A549 (cell line): ENCODE measurements around the gene ABI3BP. TPM values are rescaled to one million over a fixed set of nuclear protein-coding genes. Genes with fewer than 3 reads are reported as not detected.

Source experiments
- ATAC-seq, 2 experiments: fragments of 200-7000 bp in 1 of 2; fragments of >200 bp in 1 of 2; cut with Nextera tagmentation in 1 of 2; cut with Tn5 transposase in 1 of 2; 3 replicates each; pipeline versions ENCODE4 v1.8.0 to v1.9.1; 2018 to 2020; ENCODE audit warnings: mild to moderate bottlenecking in 1 of 2, moderate library complexity in 1 of 2
- CTCF ChIA-PET: fragments of 300-600 bp; sonication (Branson Sonifier 250); formaldehyde crosslinking; extraction: SDS; loops from one replicate; lab custom pipeline; 2021; ENCODE audit warnings: antibody characterized with exemption, inconsistent platforms; lab: Yijun Ruan, JAX
- POLR2A ChIA-PET: fragments of 350-600 bp; formaldehyde crosslinking; extraction: SDS; loops from one replicate; lab custom pipeline; 2021; ENCODE audit warnings: antibody characterized with exemption, inconsistent platforms; lab: Yijun Ruan, JAX
- DNase-seq, 2 experiments: peaks; one replicate each; pipeline versions ENCODE4 v3.0.0 to v3.0.0-alpha.2; 2011 to 2016; ENCODE audit warnings: low read depth in 1 of 2, low spot score in 1 of 2
- FAIRE-seq: peaks from 2 replicates; lab custom pipeline; 2011; peaks lifted over from hg19 to GRCh38; lab: Jason Lieb, UNC
- H3K27ac ChIP-seq, 2 experiments: fragments of >200 bp; sonication (Bioruptor Twin); formaldehyde crosslinking; 3 replicates each; pipeline ENCODE4 v1.5.1; 2016 to 2017
- H3K4me1 ChIP-seq: fragments of >200 bp; sonication (Bioruptor Twin); formaldehyde crosslinking; 3 replicates; pipeline ENCODE4 v1.6.1; 2016
- H3K4me2 ChIP-seq: fragments of >200 bp; sonication (Bioruptor Twin); formaldehyde crosslinking; 3 replicates; pipeline ENCODE4 v1.6.1; 2016
- H3K4me3 ChIP-seq: fragments of >200 bp; sonication (Bioruptor Twin); formaldehyde crosslinking; 3 replicates; pipeline ENCODE4 v1.5.1; 2016
- H3K9me3 ChIP-seq: fragments of >200 bp; sonication (Bioruptor Twin); formaldehyde crosslinking; 3 replicates; pipeline ENCODE4 v1.6.1; 2016
- BHLHE40 ChIP-seq: IDR thresholded peaks from 2 replicates; pipeline ENCODE4 v1.6.1; 2012; ENCODE audit warnings: low read depth, low read length, inconsistent platforms
- CBX8 ChIP-seq: fragments of 200-600 bp; sonication (generic); IDR thresholded peaks from 2 replicates; pipeline ENCODE4 v1.6.1; 2016
- CEBPB ChIP-seq, 2 experiments: fragments of >200 bp in 1 of 2; sonication (Bioruptor Twin) in 1 of 2; formaldehyde crosslinking in 1 of 2; IDR thresholded peaks; 2 replicates each; pipeline ENCODE4 v1.6.1; 2012 to 2016
- CHD2 ChIP-seq: fragments of 150-350 bp; IDR thresholded peaks from 2 replicates; pipeline ENCODE4 v1.6.1; 2014; ENCODE audit warnings: low read length; ENCODE audit not compliant: partially characterized antibody
- CHD4 ChIP-seq: fragments of 200-600 bp; sonication (generic); IDR thresholded peaks from 2 replicates; pipeline ENCODE4 v1.6.1; 2016; ENCODE audit warnings: antibody characterized with exemption, mild to moderate bottlenecking, borderline replicate concordance
- EHMT2 ChIP-seq: fragments of 200-600 bp; sonication (generic); IDR thresholded peaks from 2 replicates; pipeline ENCODE4 v1.6.1; 2016; ENCODE audit warnings: antibody characterized with exemption, low read depth, mild to moderate bottlenecking, moderate library complexity
- FOXS1 ChIP-seq: fragments of 250-450 bp; sonication (Bioruptor Pico); IDR thresholded peaks from 2 replicates; pipeline ENCODE4 v1.5.0; 2020; ENCODE audit warnings: mild to moderate bottlenecking, moderate library complexity
- GATA3 ChIP-seq: IDR thresholded peaks from 2 replicates; pipeline ENCODE4 v1.6.1; 2012; ENCODE audit warnings: borderline replicate concordance
- HDAC2 ChIP-seq: fragments of 200-600 bp; sonication (generic); IDR thresholded peaks from 2 replicates; pipeline ENCODE4 v1.6.1; 2016
- HEYL ChIP-seq: fragments of 250-450 bp; sonication (Bioruptor Pico); IDR thresholded peaks from 2 replicates; pipeline ENCODE4 v1.8.0; 2021; ENCODE audit warnings: mild to moderate bottlenecking, moderate library complexity
- HOXB13 ChIP-seq: fragments of 250-450 bp; sonication (Bioruptor Pico); IDR thresholded peaks from 2 replicates; pipeline ENCODE4 v1.5.0; 2020; ENCODE audit warnings: low read depth, mild to moderate bottlenecking, moderate library complexity
- JUN ChIP-seq, 2 experiments: fragments of >200 bp; sonication (Bioruptor Twin); formaldehyde crosslinking; IDR thresholded peaks; 2 replicates in 1 of 2; 3 replicates in 1 of 2; pipeline ENCODE4 v1.6.1; 2016 to 2017
- MAFK ChIP-seq: fragments of 450-650 bp; IDR thresholded peaks from 2 replicates; pipeline ENCODE4 v1.6.1; 2014; ENCODE audit not compliant: partially characterized antibody
- MAZ ChIP-seq: fragments of 150-350 bp; IDR thresholded peaks from 2 replicates; pipeline ENCODE4 v1.6.1; 2014; ENCODE audit warnings: antibody characterized with exemption, low read depth, low read length, borderline replicate concordance
- PHF8 ChIP-seq: fragments of 200-600 bp; sonication (generic); IDR thresholded peaks from 2 replicates; pipeline ENCODE4 v1.6.1; 2016; ENCODE audit warnings: low read depth, mild to moderate bottlenecking, antibody characterized with exemption, moderate library complexity, borderline replicate concordance
- RARB ChIP-seq: fragments of 250-450 bp; sonication (Bioruptor Pico); IDR thresholded peaks from 2 replicates; pipeline ENCODE4 v1.8.0; 2021; ENCODE audit warnings: mild to moderate bottlenecking, moderate library complexity
- RFX5 ChIP-seq: fragments of 450-650 bp; IDR thresholded peaks from 2 replicates; pipeline ENCODE4 v1.7.1; 2014; ENCODE audit warnings: antibody characterized with exemption, mild to moderate bottlenecking, moderate library complexity
- SMC3 ChIP-seq: fragments of >200 bp; sonication (Bioruptor Twin); formaldehyde crosslinking; IDR thresholded peaks from 3 replicates; pipeline ENCODE4 v1.6.1; 2018; ENCODE audit warnings: inconsistent platforms
- SREBF2 ChIP-seq: fragments of 450-650 bp; IDR thresholded peaks from 2 replicates; pipeline ENCODE4 v1.6.1; 2014; ENCODE audit warnings: mild to moderate bottlenecking, moderate library complexity
- TP53 ChIP-seq: fragments of 250-450 bp; sonication (Bioruptor Pico); IDR thresholded peaks from 2 replicates; pipeline ENCODE4 v1.5.0; 2021; ENCODE audit warnings: mild to moderate bottlenecking, moderate library complexity
- ZNF302 ChIP-seq: fragments of 250-450 bp; sonication (Bioruptor Pico); IDR thresholded peaks from 2 replicates; pipeline ENCODE4 v1.9.0; 2021; ENCODE audit warnings: inconsistent platforms, mild to moderate bottlenecking, moderate library complexity
- ZSCAN20 ChIP-seq: fragments of 250-450 bp; sonication (Bioruptor Pico); IDR thresholded peaks from 2 replicates; pipeline ENCODE4 v1.8.0; 2022; ENCODE audit warnings: mild to moderate bottlenecking, moderate library complexity
- WGBS: methylation state at CpG from one replicate; pipeline ENCODE4 v1.1.6; 2017; ENCODE audit errors: missing lambda C conversion rate; 5-methylcytosine and 5-hydroxymethylcytosine counted together
- polyA plus RNA-seq, 4 experiments: library from polyadenylated mRNA; depleted of rRNA in 3 of 4; stranded (reverse); fragments of >200 nt; fragmentation: RNase III in 1 of 4; extraction: RNeasy Plus Mini Kit Qiagen cat#74134 plus additional on column Dnase treatment in 1 of 4; gene quantifications; 2 replicates in 3 of 4; 3 replicates in 1 of 4; pipeline ENCODE4 v1.2.3, GENCODE V29; 2011 to 2017
- TF ChIP-seq, protein P1 (sequence below): fragments of >200 bp; sonication (Bioruptor Twin); formaldehyde crosslinking; IDR thresholded peaks from 3 replicates; pipeline ENCODE4 v1.6.1; 2016
- TF ChIP-seq, protein P2 (sequence below): fragments of 250-450 bp; sonication (Bioruptor Pico); IDR thresholded peaks from 2 replicates; pipeline ENCODE4 v1.5.0; 2020; ENCODE audit warnings: low read depth, mild to moderate bottlenecking, moderate library complexity
- TF ChIP-seq, protein P3 (sequence below): IDR thresholded peaks from 2 replicates; pipeline ENCODE4 v1.6.1; 2012
- TF ChIP-seq, protein P4 (sequence below): IDR thresholded peaks from 2 replicates; pipeline ENCODE4 v1.6.1; 2012; ENCODE audit warnings: low read depth, borderline replicate concordance
- TF ChIP-seq, protein P5 (sequence below): fragments of >200 bp; sonication (Bioruptor Twin); formaldehyde crosslinking; IDR thresholded peaks from 3 replicates; pipeline ENCODE4 v1.5.1; 2016
- TF ChIP-seq, protein P6 (sequence below): IDR thresholded peaks from 2 replicates; pipeline ENCODE4 v1.6.1; 2012
- TF ChIP-seq, protein P7 (sequence below): fragments of >200 bp; sonication (Bioruptor Twin); formaldehyde crosslinking; IDR thresholded peaks from 2 replicates; pipeline ENCODE4 v1.6.1; 2016

ABI3BP gene
- polyA plus RNA-seq, 2 of the 4 experiments (the other 2 are of a cell fraction) = 1.3 to 1.8 TPM

DNA sequence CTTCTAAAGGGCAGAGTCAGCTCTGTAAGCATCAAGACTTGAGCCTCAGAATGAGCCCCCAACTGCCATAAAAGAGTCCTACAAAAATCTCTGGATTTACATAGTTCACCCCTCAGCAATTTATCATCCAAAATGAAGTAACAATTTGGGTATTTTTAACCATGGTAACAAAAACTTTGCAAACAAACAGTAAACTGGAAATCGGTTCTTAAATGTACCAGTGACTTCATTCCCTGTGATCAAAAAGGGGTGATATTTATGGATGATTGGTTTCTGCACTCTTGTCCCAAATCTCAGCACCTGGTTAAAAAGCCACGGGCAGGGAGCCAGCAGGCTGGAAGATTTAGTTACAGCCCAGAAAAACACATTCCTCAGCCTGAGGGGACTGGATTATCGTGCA is 210.3 kb downstream of the ABI3BP start:
- no peak overlapping the region for H3K4me2 ChIP-seq
- TF ChIP-seq MAZ = no peak
- H3K4me3 ChIP-seq = no peak overlapping the region
- ChIA-PET CTCF (interaction anchor here (1.3 kb wide), 1 partner anchor 413 kb away, joined by 4 read pairs; no protein-coding TSS in a partner anchor), POLR2A (no interaction called here)
- DNase-seq (no peak), ATAC-seq (no peak), FAIRE-seq (no peak)
- no peaks in the 10 kb centered on the region for H3K4me1 ChIP-seq
- H3K27ac ChIP-seq = no peak overlapping the region
- 42% methylated on average over 3 of the region's 3 CpGs for WGBS
- H3K9me3 ChIP-seq = peaks cover 19% of the 10 kb centered on the region; the same call in 2 of the 3 replicates

DNA sequence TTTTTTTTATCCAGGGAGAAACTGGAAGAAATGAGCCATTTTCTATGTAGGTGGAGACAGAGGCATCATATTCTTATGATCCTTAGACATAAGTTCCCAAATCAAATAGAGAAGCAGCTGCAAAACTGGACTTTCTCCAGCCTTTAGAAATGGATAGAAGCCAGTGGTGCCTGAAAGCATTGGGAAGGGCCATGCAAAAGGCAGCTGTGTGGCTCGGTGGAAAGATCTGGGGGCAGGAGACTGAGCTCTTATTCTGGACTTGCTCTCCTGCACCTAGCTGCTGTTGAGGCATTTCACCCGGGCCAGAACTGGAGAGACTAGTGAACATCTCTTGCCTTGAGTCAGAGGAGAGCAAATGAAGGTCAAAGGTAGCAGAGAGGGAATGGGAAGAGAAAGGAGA is 210.9 kb downstream of the ABI3BP start:
- ATAC-seq = no peak
- TF ChIP-seq PHF8 (no peak), RARB (CRISPR knock-in tag) (no peak), FOXS1 (no peak), JUN (IDR thresholded peaks at IDR 0.05) (no peak), SREBF2 (no peak), SMC3 (no peak), GATA3 (no peak), RFX5 (no peak), CEBPB (IDR thresholded peaks at IDR 0.05) (no peak), BHLHE40 (no peak), HDAC2 (no peak), CBX8 (no peak), CHD2 (no peak), CHD4 (no peak), EHMT2 (no peak), HOXB13 (CRISPR knock-in tag) (no peak)
- TF ChIP-seq, protein P1, sequence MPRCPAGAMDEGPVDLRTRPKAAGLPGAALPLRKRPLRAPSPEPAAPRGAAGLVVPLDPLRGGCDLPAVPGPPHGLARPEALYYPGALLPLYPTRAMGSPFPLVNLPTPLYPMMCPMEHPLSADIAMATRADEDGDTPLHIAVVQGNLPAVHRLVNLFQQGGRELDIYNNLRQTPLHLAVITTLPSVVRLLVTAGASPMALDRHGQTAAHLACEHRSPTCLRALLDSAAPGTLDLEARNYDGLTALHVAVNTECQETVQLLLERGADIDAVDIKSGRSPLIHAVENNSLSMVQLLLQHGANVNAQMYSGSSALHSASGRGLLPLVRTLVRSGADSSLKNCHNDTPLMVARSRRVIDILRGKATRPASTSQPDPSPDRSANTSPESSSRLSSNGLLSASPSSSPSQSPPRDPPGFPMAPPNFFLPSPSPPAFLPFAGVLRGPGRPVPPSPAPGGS = no peak
- TF ChIP-seq, protein P2, sequence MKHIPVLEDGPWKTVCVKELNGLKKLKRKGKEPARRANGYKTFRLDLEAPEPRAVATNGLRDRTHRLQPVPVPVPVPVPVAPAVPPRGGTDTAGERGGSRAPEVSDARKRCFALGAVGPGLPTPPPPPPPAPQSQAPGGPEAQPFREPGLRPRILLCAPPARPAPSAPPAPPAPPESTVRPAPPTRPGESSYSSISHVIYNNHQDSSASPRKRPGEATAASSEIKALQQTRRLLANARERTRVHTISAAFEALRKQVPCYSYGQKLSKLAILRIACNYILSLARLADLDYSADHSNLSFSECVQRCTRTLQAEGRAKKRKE (CRISPR knock-in tag) = no peak
- TF ChIP-seq, protein P3, sequence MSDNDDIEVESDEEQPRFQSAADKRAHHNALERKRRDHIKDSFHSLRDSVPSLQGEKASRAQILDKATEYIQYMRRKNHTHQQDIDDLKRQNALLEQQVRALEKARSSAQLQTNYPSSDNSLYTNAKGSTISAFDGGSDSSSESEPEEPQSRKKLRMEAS = no peak
- TF ChIP-seq, protein P4, sequence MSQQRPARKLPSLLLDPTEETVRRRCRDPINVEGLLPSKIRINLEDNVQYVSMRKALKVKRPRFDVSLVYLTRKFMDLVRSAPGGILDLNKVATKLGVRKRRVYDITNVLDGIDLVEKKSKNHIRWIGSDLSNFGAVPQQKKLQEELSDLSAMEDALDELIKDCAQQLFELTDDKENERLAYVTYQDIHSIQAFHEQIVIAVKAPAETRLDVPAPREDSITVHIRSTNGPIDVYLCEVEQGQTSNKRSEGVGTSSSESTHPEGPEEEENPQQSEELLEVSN = no peak
- 41% methylated on average over 2 of the region's 2 CpGs for WGBS
- FAIRE-seq = no peak
- no peak overlapping the region for H3K27ac ChIP-seq
- H3K4me3 ChIP-seq = no peak overlapping the region
- H3K4me1 ChIP-seq = no peaks in the 10 kb centered on the region
- DNase-seq = no peak
- no peak overlapping the region for H3K4me2 ChIP-seq
- ChIA-PET POLR2A (no interaction called here), CTCF (interaction anchor here (0.6 to 1.3 kb wide), 2 partner anchors 233 to 413 kb away, joined by 3 to 4 read pairs; no protein-coding TSS in a partner anchor)
- peaks cover 19% of the 10 kb centered on the region; the same call in 2 of the 3 replicates for H3K9me3 ChIP-seq

DNA sequence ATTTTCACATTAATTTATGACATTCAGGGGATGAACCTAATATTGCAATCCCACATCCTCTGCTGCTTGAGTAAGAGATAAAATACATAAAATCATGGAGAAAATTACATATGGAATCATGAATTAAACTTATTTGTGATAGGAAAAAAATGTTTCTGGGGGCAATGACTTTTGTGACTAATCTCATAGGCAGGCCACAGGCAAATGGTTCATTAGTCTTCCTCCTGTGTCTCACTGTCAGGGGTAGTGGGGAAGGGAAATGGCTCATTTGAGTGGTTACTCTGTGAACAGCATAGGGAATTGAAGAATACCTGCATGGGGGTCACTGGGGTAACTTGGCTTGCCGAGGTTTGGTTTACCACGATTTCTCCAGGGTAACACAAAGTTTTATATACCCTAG is 211.9 kb downstream of the ABI3BP start:
- WGBS = 59% methylated on average over 2 of the region's 2 CpGs
- FAIRE-seq (no peak), ATAC-seq (no peak), DNase-seq (no peak)
- peaks cover 18% of the 10 kb centered on the region; the same call in 2 of the 3 replicates for H3K9me3 ChIP-seq
- H3K4me1 ChIP-seq = no peaks in the 10 kb centered on the region
- no peak overlapping the region for H3K4me2 ChIP-seq
- no peak overlapping the region for H3K27ac ChIP-seq
- POLR2A ChIA-PET = no interaction called here
- CTCF ChIA-PET = no interaction called here
- no peak overlapping the region for H3K4me3 ChIP-seq
- TF ChIP-seq MAFK (no peak), FOXS1 (no peak), TP53 (CRISPR knock-in tag) (no peak), RFX5 (no peak), HEYL (CRISPR knock-in tag) (no peak), SREBF2 (no peak), ZNF302 (CRISPR knock-in tag) (no peak), MAZ (no peak), ZSCAN20 (CRISPR knock-in tag) (no peak), JUN (IDR thresholded peaks at IDR 0.05) (no peak)
- TF ChIP-seq, protein P5, sequence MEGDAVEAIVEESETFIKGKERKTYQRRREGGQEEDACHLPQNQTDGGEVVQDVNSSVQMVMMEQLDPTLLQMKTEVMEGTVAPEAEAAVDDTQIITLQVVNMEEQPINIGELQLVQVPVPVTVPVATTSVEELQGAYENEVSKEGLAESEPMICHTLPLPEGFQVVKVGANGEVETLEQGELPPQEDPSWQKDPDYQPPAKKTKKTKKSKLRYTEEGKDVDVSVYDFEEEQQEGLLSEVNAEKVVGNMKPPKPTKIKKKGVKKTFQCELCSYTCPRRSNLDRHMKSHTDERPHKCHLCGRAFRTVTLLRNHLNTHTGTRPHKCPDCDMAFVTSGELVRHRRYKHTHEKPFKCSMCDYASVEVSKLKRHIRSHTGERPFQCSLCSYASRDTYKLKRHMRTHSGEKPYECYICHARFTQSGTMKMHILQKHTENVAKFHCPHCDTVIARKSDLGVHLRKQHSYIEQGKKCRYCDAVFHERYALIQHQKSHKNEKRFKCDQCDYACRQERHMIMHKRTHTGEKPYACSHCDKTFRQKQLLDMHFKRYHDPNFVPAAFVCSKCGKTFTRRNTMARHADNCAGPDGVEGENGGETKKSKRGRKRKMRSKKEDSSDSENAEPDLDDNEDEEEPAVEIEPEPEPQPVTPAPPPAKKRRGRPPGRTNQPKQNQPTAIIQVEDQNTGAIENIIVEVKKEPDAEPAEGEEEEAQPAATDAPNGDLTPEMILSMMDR = no peak
- TF ChIP-seq, protein P6, sequence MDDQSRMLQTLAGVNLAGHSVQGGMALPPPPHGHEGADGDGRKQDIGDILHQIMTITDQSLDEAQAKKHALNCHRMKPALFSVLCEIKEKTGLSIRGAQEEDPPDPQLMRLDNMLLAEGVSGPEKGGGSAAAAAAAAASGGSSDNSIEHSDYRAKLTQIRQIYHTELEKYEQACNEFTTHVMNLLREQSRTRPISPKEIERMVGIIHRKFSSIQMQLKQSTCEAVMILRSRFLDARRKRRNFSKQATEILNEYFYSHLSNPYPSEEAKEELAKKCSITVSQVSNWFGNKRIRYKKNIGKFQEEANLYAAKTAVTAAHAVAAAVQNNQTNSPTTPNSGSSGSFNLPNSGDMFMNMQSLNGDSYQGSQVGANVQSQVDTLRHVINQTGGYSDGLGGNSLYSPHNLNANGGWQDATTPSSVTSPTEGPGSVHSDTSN = no peak
- TF ChIP-seq, protein P4 = no peak
- TF ChIP-seq, protein P3 = no peak
- TF ChIP-seq, protein P7, sequence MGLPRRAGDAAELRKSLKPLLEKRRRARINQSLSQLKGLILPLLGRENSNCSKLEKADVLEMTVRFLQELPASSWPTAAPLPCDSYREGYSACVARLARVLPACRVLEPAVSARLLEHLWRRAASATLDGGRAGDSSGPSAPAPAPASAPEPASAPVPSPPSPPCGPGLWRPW = no peak
